Right cardiac atrium (tissue), 5 donors: Measurements from ENCODE around the gene PARVA. TPM values are rescaled to one million over a fixed set of nuclear protein-coding genes. Genes with fewer than 3 reads are reported as not detected.
"Not testable (repeated sequence)": the region's sequence is repeated elsewhere in the genome, so short reads cannot be mapped to it uniquely, and the experiment has no call there.

ENCODE experiments used
- ATAC-seq, 2 donors: fragments of 200-7000 bp; cut with Tn5 transposase; one replicate each; pipeline versions ENCODE4 v1.8.0 to v1.9.1; 2020; ENCODE audit warnings: moderate library complexity in 2 of 2, mild to moderate bottlenecking in 1 of 2
- DNase-seq, 3 donors: peaks; one replicate each; pipeline ENCODE4 v3.0.0-alpha.2; 2020
- H3K27ac ChIP-seq: one replicate; pipeline ENCODE4 v1.5.1; 2013; ENCODE audit warnings: mild to moderate bottlenecking, low read length, control low read depth, moderate library complexity
- H3K27me3 ChIP-seq: one replicate; pipeline ENCODE4 v1.6.1; 2013; ENCODE audit not compliant: control insufficient read depth, insufficient read depth
- H3K4me1 ChIP-seq: one replicate; pipeline ENCODE4 v1.6.1; 2013; ENCODE audit warnings: low read length; ENCODE audit not compliant: control insufficient read depth, insufficient read depth
- H3K4me3 ChIP-seq: one replicate; pipeline ENCODE4 v1.5.1; 2013; ENCODE audit warnings: low read length, control low read depth
- H3K9me3 ChIP-seq: one replicate; pipeline ENCODE4 v1.6.1; 2013; ENCODE audit warnings: low read length; ENCODE audit not compliant: control insufficient read depth
- WGBS: extraction: QIAGEN DNeasy Blood & Tissue Kit; methylation state at CpG from one replicate; pipeline ENCODE4 v1.1.7; 2013; 5-methylcytosine and 5-hydroxymethylcytosine counted together
- intact Hi-C, 4 donors: fragments of 100-400 bp; cut with DNase I; formaldehyde crosslinking; loops; one replicate each; pipeline versions ENCODE4 v1.11.0 to v1.14.0; 2022 to 2023
- polyA plus RNA-seq: library from polyadenylated mRNA; stranded (reverse); fragments of 200-250 nt; gene quantifications from one replicate; pipeline ENCODE4 v1.2.3, GENCODE V29; 2013
- total RNA-seq, 4 donors: library from RNA; stranded (reverse); fragmentation: NEBNext Ultra II Directional; extraction: Animal tissue kit (Norgen Biotek cat#: 25700); gene quantifications; one replicate each; pipeline ENCODE4 v1.2.1, GENCODE V29; 2021
- donor health status: healthy with polysubstance abuse.
- donor health status: DM: no; HTN: yes; CAD: no.
- donor health status: DM: no; HTN: no; CAD: no.
- donor health status: DM: no; HTN: yes; CAD: no; lungs with severe emphysema.
- donor health status: DM: yes; HTN: yes; CAD: no.

PARVA gene
- total and polyA plus RNA-seq, 5 donors: 30.6 to 116 (median 71.2) TPM

- H3K4me1 ChIP-seq, H3K4me3 ChIP-seq, intact Hi-C loops, ATAC-seq, H3K27ac ChIP-seq, H3K9me3 ChIP-seq, H3K27me3 ChIP-seq, DNase-seq: not testable (repeated sequence)
- 99% methylated on average over 3 of the region's 3 CpGs for WGBS
These were observed 19.7 kb upstream of the PARVA start for GRCh38 chr11:12357697-12358096.

GRCh38 chr11:12358302-12359188 lies 18.8 kb upstream of the PARVA start:
- no peak for ATAC-seq
- intact Hi-C loops: no loop called here
- WGBS: 80% methylated on average over 12 of the region's 12 CpGs

GRCh38 chr11:12359761-12360160 lies 17.6 kb upstream of the PARVA start:
- DNase-seq: no peak
- H3K27ac ChIP-seq: no peak overlapping the region
- no peaks in the 10 kb centered on the region for H3K9me3 ChIP-seq
- no peaks in the 10 kb centered on the region for H3K4me1 ChIP-seq
- WGBS: 97% methylated on average over 5 of the region's 5 CpGs
- H3K27me3 ChIP-seq: no peaks in the 10 kb centered on the region
- no peak for ATAC-seq
- no peak overlapping the region for H3K4me3 ChIP-seq
- intact Hi-C loops: no loop called here

More at GRCh38 chr11:12358302-12359188, 18.8 kb upstream of the PARVA start:
- no peak for DNase-seq
- Histone ChIP-seq H3K27me3 (no peaks in the 10 kb centered on the region), H3K4me1 (no peaks in the 10 kb centered on the region), H3K4me3 (no peak overlapping the region), H3K27ac (no peak overlapping the region), H3K9me3 (no peaks in the 10 kb centered on the region)

- intact Hi-C loops: no loop called here
- ATAC-seq (no peak), DNase-seq (no peak)
- H3K27ac ChIP-seq: no peak overlapping the region
- no peaks in the 10 kb centered on the region for H3K4me1 ChIP-seq
- no peaks in the 10 kb centered on the region for H3K27me3 ChIP-seq
- H3K9me3 ChIP-seq: no peaks in the 10 kb centered on the region
- no peak overlapping the region for H3K4me3 ChIP-seq
- WGBS: 77% methylated on average over 3 of the region's 3 CpGs
These were observed 15.7 kb upstream of the PARVA start for GRCh38 chr11:12361682-12362081.

- no peaks in the 10 kb centered on the region for H3K27me3 ChIP-seq
- ATAC-seq: no peak
- no peak overlapping the region for H3K4me3 ChIP-seq
- H3K4me1 ChIP-seq: no peaks in the 10 kb centered on the region
- 37% methylated on average over 2 of the region's 2 CpGs for WGBS
- no peak overlapping the region for H3K27ac ChIP-seq
- no peak for DNase-seq
- intact Hi-C loops: no loop called here
- no peaks in the 10 kb centered on the region for H3K9me3 ChIP-seq
These were observed 14.5 kb upstream of the PARVA start for GRCh38 chr11:12362857-12363256.

GRCh38 chr11:12363373-12363772 lies 14.0 kb upstream of the PARVA start:
- WGBS: 100% methylated on average over 1 of the region's 1 CpG
- no peak for DNase-seq
- no peaks in the 10 kb centered on the region for H3K9me3 ChIP-seq
- no peak for ATAC-seq
- H3K27me3 ChIP-seq: no peaks in the 10 kb centered on the region
- H3K27ac ChIP-seq: no peak overlapping the region
- no peak overlapping the region for H3K4me3 ChIP-seq
- intact Hi-C loops: no loop called here
- H3K4me1 ChIP-seq: no peaks in the 10 kb centered on the region

GRCh38 chr11:12365965-12366575 lies 11.3 kb upstream of the PARVA start:
- 68% methylated on average over 14 of the region's 14 CpGs for WGBS

GRCh38 chr11:12367057-12367456 lies 10.3 kb upstream of the PARVA start:
- DNase-seq, H3K27me3 ChIP-seq, ATAC-seq, H3K4me1 ChIP-seq, H3K9me3 ChIP-seq, H3K27ac ChIP-seq, H3K4me3 ChIP-seq, intact Hi-C loops: not testable (repeated sequence)
- 96% methylated on average over 6 of the region's 6 CpGs for WGBS

More at GRCh38 chr11:12365965-12366575, 11.3 kb upstream of the PARVA start:
- H3K4me3 ChIP-seq, H3K27me3 ChIP-seq, H3K4me1 ChIP-seq, ATAC-seq, H3K9me3 ChIP-seq, intact Hi-C loops, H3K27ac ChIP-seq: not testable (repeated sequence)
- peak; percentile 41 to 69 (median 66) for DNase-seq

- ATAC-seq (no peak), DNase-seq (no peak)
- peaks cover 2% of the 10 kb centered on the region for H3K4me1 ChIP-seq
- no peaks in the 10 kb centered on the region for H3K9me3 ChIP-seq
- intact Hi-C loops: loop anchor here in 1 of 4 donors (10.0 kb wide), 1 partner anchor 453 kb away; no protein-coding TSS in a partner anchor
- no peaks in the 10 kb centered on the region for H3K27me3 ChIP-seq
- H3K27ac ChIP-seq: no peak overlapping the region
- 62% methylated on average over 1 of the region's 1 CpG for WGBS
- no peak overlapping the region for H3K4me3 ChIP-seq
These were observed 5.3 kb upstream of the PARVA start for GRCh38 chr11:12372111-12372510.

GRCh38 chr11:12375720-12376119 lies 1.7 kb upstream of the PARVA start:
- ATAC-seq: no peak
- intact Hi-C loops: loop anchor here in 1 of 4 donors (10.0 kb wide), 1 partner anchor 449 kb away; no protein-coding TSS in a partner anchor
- Histone ChIP-seq H3K27me3 (no peaks in the 10 kb centered on the region), H3K27ac (no peak overlapping the region), H3K4me3 (no peak overlapping the region), H3K9me3 (no peaks in the 10 kb centered on the region), H3K4me1 (peaks cover 8% of the 10 kb centered on the region)
- WGBS: 51% methylated on average over 7 of the region's 7 CpGs
- DNase-seq: no peak
